ENCODE data around the gene LMF1.

The LMF1 gene

GRCh38 chr16:804193-805048, 166.4 kb downstream of the LMF1 start:
- TF ChIP-seq ZFX (IDR thresholded peaks at IDR 0.05; ENCODE audit: borderline replicate concordance) (no peak), CTCF (IDR thresholded peaks at IDR 0.05) (no peak)

GRCh38 chr16:803754-804080, 167.1 kb downstream of the LMF1 start:
- TF ChIP-seq ZFX (IDR thresholded peaks at IDR 0.05; ENCODE audit: borderline replicate concordance) (no peak), CTCF (IDR thresholded peaks at IDR 0.05) (no peak)
- no peak overlapping the region for H3K27ac ChIP-seq

More at GRCh38 chr16:804193-805048, 166.4 kb downstream of the LMF1 start:
- H3K27ac ChIP-seq = no peak overlapping the region
